C4-2B (cell line): ENCODE data around the gene SIVA1.

Experiments used
- H3K27ac ChIP-seq: fragments of 450-650 bp; 2 replicates; pipeline ENCODE4 v1.5.1; 2017
- ZFX ChIP-seq: fragments of 450-650 bp; IDR thresholded peaks from 2 replicates; pipeline ENCODE4 v1.6.1; 2017
- TF ChIP-seq, protein P1 (sequence below): fragments of 450-650 bp; conservative IDR thresholded peaks from 2 replicates; pipeline ENCODE4 v1.5.1; 2017; ENCODE audit warnings: mild to moderate bottlenecking

SIVA1 gene

DNA sequence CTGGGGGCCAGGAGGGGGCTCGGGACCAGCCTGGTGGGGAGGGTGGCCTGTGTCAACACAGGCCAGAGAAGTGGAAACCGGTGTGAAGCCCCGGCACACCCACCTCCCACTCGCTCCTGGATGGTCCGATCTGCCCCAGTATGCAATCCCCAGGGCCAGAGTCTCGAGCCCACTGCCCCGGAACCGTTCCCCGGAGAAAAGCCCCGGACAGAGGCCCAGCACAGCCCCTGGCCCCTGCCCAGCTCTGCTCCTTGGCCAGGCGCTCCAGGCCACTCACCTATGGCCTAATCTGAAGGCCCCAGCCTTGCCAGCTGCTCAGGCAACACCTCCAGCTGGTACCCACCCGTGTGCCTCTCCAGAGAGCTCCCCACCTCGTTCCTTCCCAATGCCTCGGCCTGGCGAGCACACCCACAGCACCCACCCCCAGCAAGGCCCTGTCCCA, 24.9 kb downstream of the SIVA1 start:
- TF ChIP-seq ZFX: no peak
- TF ChIP-seq, protein P1, sequence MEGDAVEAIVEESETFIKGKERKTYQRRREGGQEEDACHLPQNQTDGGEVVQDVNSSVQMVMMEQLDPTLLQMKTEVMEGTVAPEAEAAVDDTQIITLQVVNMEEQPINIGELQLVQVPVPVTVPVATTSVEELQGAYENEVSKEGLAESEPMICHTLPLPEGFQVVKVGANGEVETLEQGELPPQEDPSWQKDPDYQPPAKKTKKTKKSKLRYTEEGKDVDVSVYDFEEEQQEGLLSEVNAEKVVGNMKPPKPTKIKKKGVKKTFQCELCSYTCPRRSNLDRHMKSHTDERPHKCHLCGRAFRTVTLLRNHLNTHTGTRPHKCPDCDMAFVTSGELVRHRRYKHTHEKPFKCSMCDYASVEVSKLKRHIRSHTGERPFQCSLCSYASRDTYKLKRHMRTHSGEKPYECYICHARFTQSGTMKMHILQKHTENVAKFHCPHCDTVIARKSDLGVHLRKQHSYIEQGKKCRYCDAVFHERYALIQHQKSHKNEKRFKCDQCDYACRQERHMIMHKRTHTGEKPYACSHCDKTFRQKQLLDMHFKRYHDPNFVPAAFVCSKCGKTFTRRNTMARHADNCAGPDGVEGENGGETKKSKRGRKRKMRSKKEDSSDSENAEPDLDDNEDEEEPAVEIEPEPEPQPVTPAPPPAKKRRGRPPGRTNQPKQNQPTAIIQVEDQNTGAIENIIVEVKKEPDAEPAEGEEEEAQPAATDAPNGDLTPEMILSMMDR: no peak
- no peak overlapping the region for H3K27ac ChIP-seq

DNA sequence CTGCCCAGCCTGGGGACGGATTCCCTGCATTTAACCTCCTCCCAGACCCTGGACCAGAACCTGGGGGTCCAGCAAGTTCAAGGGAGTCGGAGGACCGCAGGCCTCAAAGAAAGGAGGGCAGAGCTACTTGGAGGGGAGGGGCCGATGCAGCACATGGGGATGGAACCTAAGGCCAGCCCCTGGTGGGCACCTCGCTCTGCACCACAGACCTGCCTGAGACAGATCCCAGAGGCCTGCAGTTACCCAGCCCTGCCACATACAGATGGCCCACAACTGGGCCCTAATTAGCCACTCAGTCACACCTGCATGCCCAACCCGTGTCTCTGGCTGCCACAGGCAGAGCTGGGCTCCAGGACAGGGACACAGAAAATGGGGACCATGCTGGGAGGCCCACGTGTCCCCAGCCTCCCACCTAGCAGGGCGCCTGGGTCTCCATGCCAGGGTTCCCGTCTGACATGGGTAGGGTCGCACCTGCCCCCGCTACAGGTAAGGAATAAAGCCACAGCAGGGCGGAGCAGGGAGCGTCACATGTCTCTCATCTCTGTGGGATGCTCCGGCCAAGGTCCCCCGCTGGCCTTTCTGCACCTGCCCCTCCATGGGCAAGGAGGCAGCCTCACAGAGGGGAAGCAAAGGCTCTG, 25.9 kb downstream of the SIVA1 start:
- H3K27ac ChIP-seq: no peak overlapping the region
- TF ChIP-seq, protein P1: no peak
- no peak for TF ChIP-seq ZFX

- no peak overlapping the region for H3K27ac ChIP-seq
- no peak for TF ChIP-seq ZFX
- TF ChIP-seq, protein P1: no peak
Measured at GRCh38 chr14:104779776-104780512, 27.0 kb downstream of the SIVA1 start.

DNA sequence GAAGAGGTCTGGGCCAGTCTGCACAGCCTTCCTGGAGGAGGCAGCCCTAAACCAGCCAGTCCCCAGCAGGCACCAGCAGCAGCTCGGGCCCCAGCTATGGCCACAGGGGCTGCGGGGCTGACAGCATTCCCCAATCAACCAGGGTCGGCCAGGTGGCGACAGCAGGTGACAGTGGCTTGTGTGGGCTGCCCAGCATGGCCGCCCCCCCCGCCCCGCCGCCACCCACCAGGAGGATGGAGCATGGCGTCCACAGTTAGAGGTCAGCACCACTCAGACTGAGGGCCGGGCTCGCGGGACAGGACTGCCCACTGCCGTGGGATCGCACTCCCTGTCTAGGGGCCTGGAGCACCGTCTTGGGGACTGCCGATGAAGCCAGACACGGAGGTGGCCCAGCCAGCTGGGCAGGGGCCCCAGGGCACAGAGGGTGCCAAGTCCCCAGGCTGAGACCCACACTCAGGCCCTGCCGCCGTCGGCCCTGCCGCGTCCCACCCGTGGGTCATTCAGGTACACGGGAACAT, 27.6 kb downstream of the SIVA1 start:
- H3K27ac ChIP-seq: no peak overlapping the region
- TF ChIP-seq, protein P1: no peak

DNA sequence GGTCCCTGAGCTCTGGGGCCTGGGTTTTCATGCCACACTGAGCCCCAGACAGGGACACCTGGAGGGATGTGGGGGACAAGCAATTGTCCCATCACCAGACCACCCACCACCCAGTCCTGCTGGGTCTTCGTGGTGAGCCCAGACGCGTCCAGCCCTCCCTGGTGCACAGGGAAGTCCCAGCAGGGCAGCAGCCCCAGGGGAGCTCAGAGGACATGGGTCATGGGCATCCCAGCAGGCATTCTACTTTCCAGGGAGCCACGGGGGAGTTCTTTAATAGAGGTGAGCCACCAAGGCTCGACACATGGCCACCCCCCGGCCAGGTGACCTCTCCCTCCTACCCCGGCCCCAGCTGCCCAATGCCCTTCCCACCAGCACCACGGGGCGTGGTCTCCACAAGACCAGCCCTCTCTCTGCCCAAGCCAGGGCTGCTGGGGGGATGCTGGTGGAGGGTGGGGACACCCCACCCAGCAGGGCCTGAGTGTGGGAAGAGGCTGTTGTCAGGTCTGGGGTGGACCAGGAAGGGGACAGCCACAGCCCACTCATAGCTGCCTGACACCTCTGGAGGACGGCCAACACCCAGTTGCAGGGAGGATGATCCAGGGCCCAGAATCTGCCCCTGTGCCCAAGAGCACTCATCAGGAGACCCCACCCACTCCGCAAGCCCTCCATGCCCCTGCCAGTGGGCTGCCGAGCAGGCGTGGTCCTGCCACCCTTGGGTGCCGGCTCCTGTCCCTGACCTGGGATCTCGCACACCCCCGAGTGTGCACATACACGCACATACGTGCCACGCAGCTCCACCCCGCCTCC, 28.5 kb downstream of the SIVA1 start:
- TF ChIP-seq, protein P1: no peak
- TF ChIP-seq ZFX: no peak
- no peak overlapping the region for H3K27ac ChIP-seq

DNA sequence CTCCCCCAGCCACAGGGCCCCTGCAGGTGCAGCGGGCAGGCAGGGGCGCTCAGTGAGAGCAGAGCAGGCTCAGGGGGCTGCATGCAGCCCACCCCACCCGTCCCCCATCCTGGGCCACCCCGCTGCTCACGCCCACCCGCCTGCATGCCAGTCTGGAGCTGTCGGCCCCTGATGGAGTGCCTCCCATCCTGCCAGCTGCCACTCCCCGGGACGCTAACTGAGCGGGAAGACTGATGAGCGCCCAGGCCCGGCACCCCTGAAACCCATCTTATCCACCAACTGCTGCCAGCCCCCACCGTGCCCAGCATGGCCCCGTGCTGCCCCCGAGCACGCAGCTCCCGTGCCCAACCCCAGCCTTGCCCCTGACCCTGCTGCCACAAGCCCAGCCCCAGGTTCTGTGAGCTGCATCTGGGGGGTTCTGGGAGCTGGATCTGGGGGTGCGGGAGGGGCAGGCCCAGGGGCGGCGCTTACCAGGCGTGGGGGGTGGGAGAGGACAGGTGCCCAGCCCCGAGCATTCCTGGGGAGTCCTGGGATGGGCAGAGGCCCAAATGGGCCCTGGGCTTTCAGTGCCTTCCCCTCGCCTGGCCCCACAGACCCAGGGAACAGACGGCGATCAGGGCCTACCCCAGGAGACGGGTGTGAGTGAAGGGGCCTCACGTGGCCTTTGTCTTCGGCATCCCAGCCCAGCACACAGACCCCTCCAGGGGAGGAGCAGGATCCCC, 29.3 kb downstream of the SIVA1 start:
- TF ChIP-seq, protein P1: no peak
- no peak for TF ChIP-seq ZFX
- H3K27ac ChIP-seq: no peak overlapping the region
